Vagina (tissue), 2 donors: ENCODE results near the gene GTSE1. TPM values are rescaled to one million over a fixed set of nuclear protein-coding genes. Genes with fewer than 3 reads are reported as not detected.

Experiments
- DNase-seq, 2 donors: peaks; one replicate each; pipeline ENCODE4 v3.0.0-alpha.2; 2017; ENCODE audit errors: extremely low spot score in 2 of 2
- H3K27ac ChIP-seq: fragments of 200-600 bp; sonication (generic); one replicate; pipeline ENCODE4 v1.5.1; 2019
- H3K27me3 ChIP-seq: fragments of 200-600 bp; sonication (generic); one replicate; pipeline ENCODE4 v1.5.1; 2019
- H3K36me3 ChIP-seq, 2 donors: fragments of 200-600 bp; sonication (generic); one replicate each; pipeline ENCODE4 v1.5.1; 2017 to 2019
- H3K4me1 ChIP-seq: fragments of 200-600 bp; sonication (generic); one replicate; pipeline ENCODE4 v1.5.1; 2019
- H3K4me3 ChIP-seq, 2 donors: fragments of 200-600 bp; sonication (generic); 1 replicate in 1 of 2; 2 replicates in 1 of 2; pipeline ENCODE4 v1.5.1; 2016 to 2019
- H3K9me3 ChIP-seq: fragments of 200-600 bp; sonication (generic); one replicate; pipeline ENCODE4 v1.5.1; 2019
- CTCF ChIP-seq, 3 experiments: fragments of 450-650 bp in 2 of 3; fragments of 200-600 bp in 1 of 3; sonication (generic) in 1 of 3; IDR thresholded peaks; one replicate each; pipeline ENCODE4 v1.5.1; 2017 to 2019; ENCODE audit warnings: antibody characterized with exemption in 3 of 3, mild to moderate bottlenecking in 2 of 3, moderate library complexity in 2 of 3
- POLR2A ChIP-seq, 2 donors: fragments of 450-650 bp; IDR thresholded peaks; one replicate each; pipeline ENCODE4 v1.6.1; 2017; ENCODE audit warnings: antibody characterized with exemption in 2 of 2, mild to moderate bottlenecking in 2 of 2, moderate library complexity in 2 of 2
- POLR2AphosphoS5 ChIP-seq, 2 donors: sonication (generic); formaldehyde crosslinking; IDR thresholded peaks; one replicate each; pipeline ENCODE4 v1.9.0; 2017; ENCODE audit warnings: antibody characterized with exemption in 2 of 2, mild to moderate bottlenecking in 2 of 2, low read depth in 1 of 2; ENCODE audit not compliant: insufficient read depth in 1 of 2
- intact Hi-C: fragments of 100-400 bp; cut with DNase I; formaldehyde crosslinking; loops from one replicate; pipeline ENCODE4 v1.15.1; 2023
- total RNA-seq: library from RNA; depleted of rRNA; stranded (reverse); fragments of >200 nt; gene quantifications from one replicate; pipeline ENCODE4 v1.2.3, GENCODE V29; 2016

GTSE1 gene
- total RNA-seq, 1 donor from 2014 or later: 2.2 TPM

GRCh38 chr22:46294784-46295183, 1.9 kb upstream of the GTSE1 start:
- Histone ChIP-seq H3K36me3 (peaks cover 0 to 17% of the 10 kb centered on the region in 2 donors), H3K27ac (no peak overlapping the region), H3K4me1 (peaks cover 20% of the 10 kb centered on the region), H3K27me3 (no peaks in the 10 kb centered on the region), H3K9me3 (no peaks in the 10 kb centered on the region), H3K4me3 (no peak overlapping the region)
- intact Hi-C loops: loop anchor here (5.0 to 10.0 kb wide), 2 partner anchors 172 to 300 kb away; no protein-coding TSS in a partner anchor
- no peak for TF ChIP-seq POLR2A (IDR thresholded peaks at IDR 0.05)
- no peak for TF ChIP-seq CTCF (IDR thresholded peaks at IDR 0.05)
- no peak for TF ChIP-seq POLR2AphosphoS5 (IDR thresholded peaks at IDR 0.05; ENCODE audit: insufficient read depth in 1 of 2, low read depth in 1 of 2)
- no peak for DNase-seq

- DNase-seq: no peak
- no peaks in the 10 kb centered on the region for H3K27me3 ChIP-seq
- H3K4me1 ChIP-seq: peaks cover 20% of the 10 kb centered on the region
- H3K9me3 ChIP-seq: no peaks in the 10 kb centered on the region
- H3K36me3 ChIP-seq: peaks cover 0 to 17% of the 10 kb centered on the region in 2 donors
- intact Hi-C loops: loop anchor here (5.0 to 10.0 kb wide), 2 partner anchors 173 to 301 kb away; no protein-coding TSS in a partner anchor
- H3K4me3 ChIP-seq: peak overlapping the region; percentile 60 to 66
- peak overlapping the region; percentile 93 for H3K27ac ChIP-seq
- TF ChIP-seq POLR2A (IDR thresholded peaks at IDR 0.05): no peak
- no peak for TF ChIP-seq CTCF (IDR thresholded peaks at IDR 0.05)
- no peak for TF ChIP-seq POLR2AphosphoS5 (IDR thresholded peaks at IDR 0.05; ENCODE audit: insufficient read depth in 1 of 2, low read depth in 1 of 2)
Measured at GRCh38 chr22:46295277-46295971, 1.2 kb upstream of the GTSE1 start.

GRCh38 chr22:46297151-46297812, 612 bp downstream of the GTSE1 start:
- Histone ChIP-seq H3K4me3 (peak overlapping the region; percentile 60 to 66), H3K27ac (peak overlapping the region; percentile 93), H3K27me3 (no peaks in the 10 kb centered on the region), H3K9me3 (no peaks in the 10 kb centered on the region), H3K4me1 (peaks cover 20% of the 10 kb centered on the region), H3K36me3 (peaks cover 0 to 6% of the 10 kb centered on the region in 2 donors)
- no peak for DNase-seq
- intact Hi-C loops: loop anchor here (5.0 to 10.0 kb wide), 2 partner anchors 175 to 302 kb away; no protein-coding TSS in a partner anchor
- TF ChIP-seq POLR2AphosphoS5 (IDR thresholded peaks at IDR 0.05; ENCODE audit: insufficient read depth in 1 of 2, low read depth in 1 of 2) (no peak), POLR2A (IDR thresholded peaks at IDR 0.05) (no peak), CTCF (IDR thresholded peaks at IDR 0.05) (no peak)

GRCh38 chr22:46299101-46299500, 2.4 kb downstream of the GTSE1 start:
- no peak for DNase-seq
- Histone ChIP-seq H3K27ac (no peak overlapping the region), H3K36me3 (no peaks in the 10 kb centered on the region), H3K4me3 (no peak overlapping the region), H3K4me1 (peaks cover 20% of the 10 kb centered on the region), H3K27me3 (no peaks in the 10 kb centered on the region), H3K9me3 (no peaks in the 10 kb centered on the region)
- intact Hi-C loops: loop anchor here (5.0 to 10.0 kb wide), 2 partner anchors 177 to 304 kb away; no protein-coding TSS in a partner anchor
- TF ChIP-seq POLR2AphosphoS5 (IDR thresholded peaks at IDR 0.05; ENCODE audit: insufficient read depth in 1 of 2, low read depth in 1 of 2) (no peak), CTCF (IDR thresholded peaks at IDR 0.05) (no peak), POLR2A (IDR thresholded peaks at IDR 0.05) (no peak)
